ENCODE measurements around the gene KIF6.

KIF6 gene

GRCh38 chr6:39493174-39493573, 232.0 kb downstream of the KIF6 start:
- Histone ChIP-seq H3K36me3 (ENCODE audit: insufficient read depth, low read length) (no peaks in the 10 kb centered on the region), H3K27ac (ENCODE audit: low read depth, low read length, poor library complexity, severe bottlenecking) (no peak overlapping the region), H3K79me2 (ENCODE audit: insufficient read depth, low read length) (no peaks in the 10 kb centered on the region), H2AFZ (ENCODE audit: low read length) (no peak overlapping the region), H3K4me3 (ENCODE audit: low read depth, low read length, poor library complexity, severe bottlenecking) (no peak overlapping the region), H3K9me3 (ENCODE audit: low read length) (no peaks in the 10 kb centered on the region), H3F3A (ENCODE audit: insufficient read depth, low read length) (no peaks in the 10 kb centered on the region), H3K27me3 (ENCODE audit: insufficient read depth, low read length) (no peaks in the 10 kb centered on the region), H4K20me1 (ENCODE audit: insufficient read depth, low read length) (no peaks in the 10 kb centered on the region), H3K9ac (ENCODE audit: low read length) (no peak overlapping the region), H3K9me2 (ENCODE audit: low read depth, low read length) (no peaks in the 10 kb centered on the region), H3K4me2 (ENCODE audit: low read length) (no peak overlapping the region), H3K4me1 (ENCODE audit: insufficient read depth, low read length, severe bottlenecking) (no peaks in the 10 kb centered on the region)
- TF ChIP-seq EZH2 (IDR thresholded peaks at IDR 0.05; ENCODE audit: borderline replicate concordance, low read length), result no peak
- TF ChIP-seq CTCF (IDR thresholded peaks at IDR 0.05; ENCODE audit: low read length), result no peak

- Histone ChIP-seq H3K27ac (ENCODE audit: low read depth, low read length, poor library complexity, severe bottlenecking) (no peak overlapping the region), H3K27me3 (ENCODE audit: insufficient read depth, low read length) (no peaks in the 10 kb centered on the region), H3K79me2 (ENCODE audit: insufficient read depth, low read length) (no peaks in the 10 kb centered on the region), H3K9me2 (ENCODE audit: low read depth, low read length) (no peaks in the 10 kb centered on the region), H3K36me3 (ENCODE audit: insufficient read depth, low read length) (no peaks in the 10 kb centered on the region), H4K20me1 (ENCODE audit: insufficient read depth, low read length) (no peaks in the 10 kb centered on the region), H3K4me2 (ENCODE audit: low read length) (no peak overlapping the region), H3K9me3 (ENCODE audit: low read length) (no peaks in the 10 kb centered on the region), H3F3A (ENCODE audit: insufficient read depth, low read length) (no peaks in the 10 kb centered on the region), H3K4me1 (ENCODE audit: insufficient read depth, low read length, severe bottlenecking) (no peaks in the 10 kb centered on the region), H3K4me3 (ENCODE audit: low read depth, low read length, poor library complexity, severe bottlenecking) (no peak overlapping the region), H2AFZ (ENCODE audit: low read length) (no peak overlapping the region), H3K9ac (ENCODE audit: low read length) (no peak overlapping the region)
- no peak for TF ChIP-seq EZH2 (IDR thresholded peaks at IDR 0.05; ENCODE audit: borderline replicate concordance, low read length)
- no peak for TF ChIP-seq CTCF (IDR thresholded peaks at IDR 0.05; ENCODE audit: low read length)
Observed at GRCh38 chr6:39490108-39490507, 235.1 kb downstream of the KIF6 start.

GRCh38 chr6:39488255-39488879, 236.8 kb downstream of the KIF6 start:
- no peak overlapping the region for H3K9ac ChIP-seq (ENCODE audit: low read length)
- H3K27me3 ChIP-seq (ENCODE audit: insufficient read depth, low read length), result no peaks in the 10 kb centered on the region
- no peaks in the 10 kb centered on the region for H3K36me3 ChIP-seq (ENCODE audit: insufficient read depth, low read length)
- no peak overlapping the region for H2AFZ ChIP-seq (ENCODE audit: low read length)
- H3K27ac ChIP-seq (ENCODE audit: low read depth, low read length, poor library complexity, severe bottlenecking), result no peak overlapping the region
- no peaks in the 10 kb centered on the region for H4K20me1 ChIP-seq (ENCODE audit: insufficient read depth, low read length)
- no peaks in the 10 kb centered on the region for H3K9me2 ChIP-seq (ENCODE audit: low read depth, low read length)
- H3K4me1 ChIP-seq (ENCODE audit: insufficient read depth, low read length, severe bottlenecking), result no peaks in the 10 kb centered on the region
- H3K9me3 ChIP-seq (ENCODE audit: low read length), result no peaks in the 10 kb centered on the region
- no peak overlapping the region for H3K4me2 ChIP-seq (ENCODE audit: low read length)
- TF ChIP-seq EZH2 (IDR thresholded peaks at IDR 0.05; ENCODE audit: borderline replicate concordance, low read length), result no peak
- TF ChIP-seq CTCF (IDR thresholded peaks at IDR 0.05; ENCODE audit: low read length), result no peak
- H3K4me3 ChIP-seq (ENCODE audit: low read depth, low read length, poor library complexity, severe bottlenecking), result no peak overlapping the region
- H3F3A ChIP-seq (ENCODE audit: insufficient read depth, low read length), result no peaks in the 10 kb centered on the region
- no peaks in the 10 kb centered on the region for H3K79me2 ChIP-seq (ENCODE audit: insufficient read depth, low read length)

Data from OCI-LY1 (cell line).